HG03520 (cell line): ENCODE results near the gene RBM3.

ENCODE experiments used
- ATAC-seq: cut with Tn5 transposase; IDR thresholded peaks from one replicate; pipeline ENCODE4 v1.9.1; 2021; ENCODE audit warnings: mild to moderate bottlenecking, moderate library complexity; ENCODE audit not compliant: unreplicated experiment

The RBM3 gene

DNA sequence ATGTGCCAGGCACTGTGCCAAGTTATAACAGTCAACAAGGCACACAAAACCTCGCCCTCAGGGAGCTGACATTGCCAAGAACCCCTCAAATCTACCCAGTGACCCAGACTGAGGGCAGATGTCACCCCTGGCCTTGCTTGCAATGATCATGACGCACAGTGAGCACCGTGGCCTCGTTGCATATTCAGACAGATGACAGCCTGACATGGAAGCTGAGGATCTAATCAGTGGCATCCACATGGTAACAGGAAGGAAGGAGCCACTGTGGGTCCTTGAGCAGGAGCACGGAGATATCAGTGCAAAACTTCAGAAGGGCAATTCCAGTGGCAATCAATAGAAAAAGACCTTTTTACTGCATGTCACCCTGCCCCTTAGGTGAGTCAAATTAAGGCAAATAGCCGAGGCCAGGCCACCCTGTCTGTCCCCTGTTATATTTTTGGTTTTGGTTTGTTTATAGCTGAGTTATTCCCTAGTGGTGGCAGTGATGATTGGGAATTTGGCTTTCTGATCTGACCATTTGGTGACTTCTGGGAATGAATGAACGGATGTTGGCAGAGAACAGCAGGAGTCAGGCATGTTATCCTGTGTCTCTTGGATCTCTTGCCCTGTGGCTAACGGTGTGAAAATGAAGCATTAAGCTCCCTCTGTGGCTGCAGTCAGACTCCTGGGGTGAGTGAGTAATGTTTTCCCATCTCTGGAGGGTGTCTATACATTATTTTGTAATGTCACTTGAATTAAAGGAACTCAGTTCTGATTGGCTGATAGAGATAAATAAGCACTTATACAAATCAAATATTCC is 43.5 kb downstream of the RBM3 start:
- no peak for ATAC-seq

DNA sequence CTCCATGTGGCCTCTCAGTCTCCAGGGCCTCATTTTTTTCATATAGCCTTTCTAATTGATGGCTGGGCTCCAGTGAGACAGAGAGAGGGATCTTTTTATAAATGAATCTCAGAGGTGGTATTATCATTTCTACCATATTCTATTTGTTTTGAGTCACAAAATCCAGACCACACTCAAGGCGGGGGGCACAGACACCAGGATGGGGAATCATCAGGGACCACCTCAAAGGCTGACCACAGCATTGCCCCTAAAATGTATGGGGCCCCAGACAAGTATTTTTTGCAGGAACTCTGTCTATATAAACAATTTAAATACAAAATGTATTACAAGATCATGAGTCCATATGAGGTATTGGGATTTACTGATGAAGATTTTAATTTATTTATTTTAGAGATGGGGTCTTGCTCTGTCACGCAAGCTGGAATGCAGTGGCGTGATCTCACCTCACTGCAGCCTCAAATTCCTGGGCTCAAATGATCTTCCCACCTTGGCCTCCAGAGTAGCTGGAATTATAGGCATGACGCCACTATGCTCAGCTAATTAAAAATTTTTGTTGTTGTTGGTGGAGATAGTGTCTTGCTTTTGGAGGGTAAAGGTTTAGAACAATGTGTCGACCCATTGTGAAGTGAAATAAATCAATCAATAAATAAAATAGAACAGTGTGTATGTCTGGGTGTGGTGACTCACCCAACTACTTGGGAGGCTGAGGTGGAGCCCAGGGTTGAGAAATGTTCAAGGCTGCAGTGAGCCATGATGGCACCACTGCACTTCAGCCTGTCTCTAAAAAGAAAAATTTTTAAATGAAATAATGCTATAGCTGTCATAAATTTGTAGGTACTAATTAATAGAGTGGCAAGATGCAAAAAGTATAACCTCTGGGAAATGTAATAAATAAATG is 52.4 kb downstream of the RBM3 start:
- no peak for ATAC-seq
